Left ventricle myocardium superior (tissue), 1 donor: Measurements from ENCODE around the gene CXorf66. TPM values are rescaled to one million over a fixed set of nuclear protein-coding genes. Genes with fewer than 3 reads are reported as not detected.
"Not testable (repeated sequence)": the region's sequence is repeated elsewhere in the genome, so short reads cannot be mapped to it uniquely, and the experiment has no call there.

Experiments used
- ATAC-seq: fragments of 200-7000 bp; cut with Tn5 transposase; one replicate; pipeline ENCODE4 v1.9.1; 2020; ENCODE audit warnings: mild to moderate bottlenecking, moderate library complexity
- DNase-seq: peaks from one replicate; pipeline ENCODE4 v3.0.0-alpha.2; 2020
- intact Hi-C: fragments of 100-400 bp; cut with micrococcal nuclease; formaldehyde crosslinking; loops from one replicate; pipeline ENCODE4 v1.11.0; 2022
- long read RNA-seq: library from polyadenylated mRNA; unstranded; transcript quantifications from one replicate; pipeline ENCODE4 v2.0.0, GENCODE V29; 2021
- total RNA-seq: library from RNA; stranded (reverse); fragmentation: NEBNext Ultra II Directional; extraction: Animal tissue kit (Norgen Biotek cat#: 25700); gene quantifications from one replicate; pipeline ENCODE4 v1.2.1, GENCODE V29; 2021
- donor health status: DM: no; HTN: yes; CAD: no; lungs with severe emphysema.

Gene CXorf66, protein sequence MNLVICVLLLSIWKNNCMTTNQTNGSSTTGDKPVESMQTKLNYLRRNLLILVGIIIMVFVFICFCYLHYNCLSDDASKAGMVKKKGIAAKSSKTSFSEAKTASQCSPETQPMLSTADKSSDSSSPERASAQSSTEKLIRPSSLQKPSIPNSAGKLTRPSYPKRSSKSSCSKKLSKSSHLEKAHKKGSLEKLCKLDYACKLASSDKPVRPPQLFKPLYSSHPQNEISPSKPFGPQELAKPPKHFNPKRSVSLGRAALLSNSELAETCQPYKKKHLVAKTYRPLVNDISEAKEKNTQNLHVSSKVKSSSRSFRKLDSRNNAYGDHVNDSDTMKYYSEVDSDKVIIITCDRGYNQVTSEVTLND
- total RNA-seq = not detected
- long read RNA-seq = 0 reads

DNA sequence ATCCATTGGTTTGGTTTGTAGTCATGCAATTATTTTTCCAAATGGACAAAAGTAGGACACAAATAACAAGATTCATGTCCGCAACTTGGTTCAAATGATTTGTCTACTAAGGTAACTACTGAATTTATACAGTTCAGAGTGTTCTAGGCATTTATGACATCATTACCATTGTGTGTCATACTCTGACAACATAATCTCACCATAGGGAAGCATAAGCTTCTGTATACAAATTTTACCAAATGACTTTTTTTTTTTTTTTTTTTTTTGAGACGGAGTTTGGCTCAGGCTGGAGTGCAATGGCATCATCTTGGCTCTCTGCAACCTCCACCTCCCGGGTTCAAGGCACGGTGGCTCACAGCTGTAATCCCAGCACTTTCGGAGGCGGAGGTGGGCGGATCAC, at the start of gene CXorf66:
Gene CXorf66, minus strand, starts transcription at position 101 of the 400 bp plus-strand sequence. Its CDS starts 25 bp downstream, at position 76.
- no peak for ATAC-seq
- DNase-seq = no peak
- intact Hi-C loops = no loop called here

DNA sequence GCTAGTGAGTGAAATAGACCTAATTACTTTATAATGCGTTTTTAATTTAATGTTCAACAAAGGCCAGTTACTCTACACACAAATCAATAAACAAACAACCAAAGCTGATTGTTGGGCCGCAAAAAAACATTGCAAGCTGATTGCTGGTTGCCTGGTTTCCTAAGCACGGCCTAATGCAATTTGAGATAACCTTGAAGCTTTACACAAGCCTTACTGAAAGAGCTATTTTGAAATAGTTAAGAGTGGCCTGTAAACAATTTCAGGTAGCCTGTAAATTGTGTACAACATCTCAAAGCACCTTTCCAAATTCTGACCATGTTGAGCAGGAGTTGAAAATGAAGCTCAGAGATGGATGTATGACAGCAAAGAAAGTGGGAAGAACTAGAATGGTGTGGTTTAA, 17.5 kb upstream of the CXorf66 start:
- no peak for ATAC-seq
- no peak for DNase-seq
- intact Hi-C loops = no loop called here

DNA sequence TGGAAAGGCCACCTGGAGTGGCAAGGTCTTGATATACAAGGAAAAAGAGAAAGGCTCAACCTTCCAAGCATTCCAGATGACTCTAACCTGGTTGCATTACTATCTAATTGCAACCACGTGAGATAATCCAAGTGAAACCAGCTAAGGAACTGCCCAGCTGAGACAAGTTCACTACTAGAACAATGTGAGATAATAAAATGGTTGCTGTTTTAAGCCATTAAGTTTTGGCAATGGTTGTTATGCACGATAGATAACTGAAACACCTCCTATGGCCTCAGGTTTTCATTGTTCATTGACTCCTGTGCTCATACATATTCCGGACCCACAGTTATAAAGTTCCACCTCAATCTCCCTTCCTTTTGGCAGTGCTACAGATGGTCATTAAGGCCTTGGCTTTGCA, 9.2 kb upstream of the CXorf66 start:
- ATAC-seq = no peak
- intact Hi-C loops = no loop called here
- DNase-seq = no peak

DNA sequence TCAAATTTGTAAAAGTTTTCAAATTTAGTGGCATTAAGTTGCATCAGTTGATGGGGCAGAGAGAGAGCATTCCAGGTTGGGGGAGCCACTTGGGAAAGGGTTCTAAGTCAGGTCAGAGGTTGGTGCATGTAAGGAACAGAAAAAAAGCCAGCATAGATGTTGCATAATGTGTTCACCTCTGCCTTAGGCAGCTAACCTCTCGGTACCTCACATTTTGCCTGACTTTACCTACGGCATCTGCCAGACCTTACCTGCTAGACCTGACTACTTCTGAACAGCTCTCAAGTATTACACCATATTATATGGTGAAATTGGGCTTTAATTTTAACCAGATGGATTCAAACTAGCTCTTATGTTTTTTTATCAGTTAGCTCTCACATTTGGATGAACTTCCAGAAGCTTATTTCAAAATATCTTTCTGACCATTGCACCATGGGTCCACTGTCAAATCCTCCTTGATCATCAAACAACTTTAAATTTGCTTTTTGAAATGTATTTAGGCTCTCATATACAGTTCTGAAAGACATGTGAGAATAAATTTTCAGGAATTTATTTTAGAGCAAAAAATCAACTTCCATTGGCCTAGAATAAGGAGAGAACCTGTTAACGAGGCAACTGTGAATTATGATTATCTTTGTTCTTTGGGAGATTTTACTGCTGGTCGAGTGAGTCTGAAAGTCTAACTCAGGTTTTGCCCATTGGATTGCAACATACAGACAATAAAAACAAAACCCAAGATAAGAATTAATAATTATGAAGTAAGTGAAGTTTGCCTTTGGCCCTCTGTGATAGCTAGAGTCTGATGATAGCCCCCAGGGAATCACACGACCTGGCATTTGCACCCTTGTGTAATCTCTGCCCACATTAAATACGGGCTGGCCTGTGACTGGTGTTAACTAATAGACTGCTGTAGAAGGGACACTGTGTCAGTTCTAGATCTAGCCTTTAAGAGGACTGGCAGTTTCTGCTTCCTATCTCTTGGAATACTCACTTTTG, 7.6 kb upstream of the CXorf66 start:
- intact Hi-C loops = no loop called here
- no peak for DNase-seq

DNA sequence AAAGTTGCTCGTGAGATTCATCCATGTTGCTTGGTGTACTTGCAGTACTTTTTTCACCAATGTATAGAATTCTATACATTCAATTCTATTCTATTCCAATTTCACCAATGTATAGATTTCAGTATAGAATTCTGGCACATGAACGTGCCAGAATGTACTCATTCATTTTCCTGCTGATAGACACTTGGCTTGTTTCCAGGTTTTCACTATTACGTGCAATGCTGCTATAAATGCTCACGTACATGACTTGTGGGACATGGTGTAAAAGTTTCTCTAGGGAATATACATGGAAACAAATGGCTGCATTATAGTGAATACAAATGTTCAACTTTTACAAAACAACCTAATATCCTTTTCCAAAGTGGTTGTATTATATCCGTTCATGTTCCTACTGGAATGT, 6.8 kb upstream of the CXorf66 start:
- DNase-seq (no peak), ATAC-seq (no peak)
- intact Hi-C loops = no loop called here

More for the DNA sequence above, 7.6 kb upstream of the CXorf66 start:
- ATAC-seq = no peak

DNA sequence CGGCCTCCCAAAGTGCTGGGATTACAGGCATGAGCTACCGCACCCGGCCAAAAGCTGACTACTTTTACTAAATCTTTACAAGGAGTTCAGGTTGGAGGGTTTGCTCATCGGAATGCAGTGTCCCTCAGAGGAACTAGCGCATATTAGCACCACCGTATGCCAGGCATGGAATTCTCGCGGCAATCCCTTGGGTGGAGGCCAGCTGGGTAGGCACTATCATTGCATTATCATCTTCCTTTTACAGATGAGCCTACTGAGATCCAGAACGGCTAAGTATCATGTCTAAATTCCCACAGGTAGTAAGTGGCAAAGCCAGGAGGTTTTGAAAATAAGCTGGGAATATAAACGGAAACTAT, 6.1 kb upstream of the CXorf66 start:
- intact Hi-C loops = no loop called here
- ATAC-seq = no peak
- no peak for DNase-seq

DNA sequence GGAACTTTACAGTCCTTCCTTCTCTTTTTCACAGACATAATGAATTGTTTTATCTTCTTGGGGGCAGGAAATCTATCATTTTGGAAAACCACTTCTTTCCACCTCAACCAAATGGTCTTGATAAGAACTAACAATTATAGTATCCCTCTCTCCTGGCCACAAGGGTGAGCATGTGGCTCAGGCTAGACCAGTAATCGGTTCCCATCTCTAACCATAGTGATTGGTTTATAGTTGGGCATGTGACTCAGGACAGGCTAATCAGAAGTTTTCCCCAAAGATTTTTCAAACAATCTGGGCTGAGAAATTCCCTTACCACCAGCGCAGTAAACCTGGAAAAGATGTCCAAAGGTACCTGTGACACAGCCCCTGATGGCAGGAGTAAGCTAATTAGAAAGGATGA, 4.0 kb upstream of the CXorf66 start:
- DNase-seq (no peak), ATAC-seq (no peak)
- intact Hi-C loops = no loop called here

DNA sequence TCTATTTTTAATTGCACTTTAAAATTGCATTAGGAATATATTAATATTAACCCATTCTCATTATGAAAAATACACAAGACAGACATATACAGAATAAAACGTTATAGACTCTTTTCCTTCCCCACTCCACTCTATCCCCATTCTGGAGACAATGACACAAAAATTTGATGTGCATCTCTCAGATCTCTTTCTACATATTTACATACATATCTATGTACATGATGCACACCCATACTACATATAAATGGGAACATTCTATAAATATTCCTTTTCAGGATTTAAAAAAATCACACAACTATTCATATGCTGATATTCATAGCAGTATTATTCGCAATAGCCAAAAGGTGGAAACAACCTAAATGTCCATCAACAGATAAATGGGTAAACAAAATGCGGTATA, 2.4 kb upstream of the CXorf66 start:
- no peak for ATAC-seq
- intact Hi-C loops = no loop called here
- DNase-seq = no peak

DNA sequence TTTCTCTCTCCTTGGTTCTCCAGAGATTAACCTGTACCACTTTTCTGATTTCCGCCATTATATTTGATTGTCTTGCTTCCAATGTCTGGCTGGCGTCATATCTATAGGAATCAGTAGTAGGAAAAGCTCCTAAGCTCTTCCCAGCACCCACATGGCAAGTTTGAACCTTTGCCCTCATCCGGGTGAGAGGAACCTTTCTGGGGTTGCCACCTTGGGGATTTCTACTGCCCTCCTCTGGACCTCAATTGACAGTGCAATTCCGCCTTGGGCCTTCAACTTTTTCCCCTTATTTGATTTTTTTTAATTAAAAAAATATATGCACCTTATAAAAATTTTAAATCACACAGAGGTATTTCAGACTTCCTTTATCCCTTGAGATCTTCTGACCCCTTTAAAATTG, 2.0 kb upstream of the CXorf66 start:
- DNase-seq (no peak), ATAC-seq (no peak)
- intact Hi-C loops = no loop called here

DNA sequence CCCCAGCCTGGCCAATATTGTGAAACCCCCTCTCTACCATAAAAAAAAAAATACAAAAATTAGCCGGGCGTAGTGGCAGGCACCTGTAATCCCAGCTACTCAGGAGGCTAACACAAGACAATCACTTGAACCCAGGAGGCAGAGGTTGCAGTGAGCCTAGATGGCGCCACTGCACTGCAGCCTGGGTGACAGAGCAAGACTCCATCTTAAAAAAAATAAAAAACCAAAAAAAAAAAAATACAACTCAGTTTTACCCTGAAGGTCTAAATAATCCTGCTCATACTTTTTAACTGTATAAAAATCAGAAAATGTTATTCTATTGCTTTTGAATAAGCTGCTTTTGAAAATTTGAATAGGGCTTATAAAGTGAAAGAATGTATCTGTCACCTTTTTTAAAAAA, 838 bp upstream of the CXorf66 start:
- DNase-seq, ATAC-seq, intact Hi-C loops: not testable (repeated sequence)

DNA sequence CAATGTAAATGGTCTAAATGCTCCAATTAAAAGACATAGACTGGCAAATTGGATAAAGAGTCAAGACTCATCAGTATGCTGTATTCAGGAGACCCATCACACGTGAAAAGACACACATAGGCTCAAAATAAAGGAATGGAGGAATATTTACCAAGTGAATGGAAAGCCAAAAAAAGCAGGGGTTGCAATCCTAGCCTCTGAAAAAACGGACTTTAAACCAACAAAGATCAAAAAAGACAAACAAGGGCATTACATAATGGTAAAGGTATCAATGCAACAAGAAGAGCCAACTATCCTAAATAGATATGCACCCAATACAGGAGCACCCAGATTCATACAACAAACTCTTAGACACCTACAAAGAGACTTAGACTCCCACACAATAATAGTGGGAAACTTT, 4.2 kb downstream of the CXorf66 start:
- ATAC-seq, intact Hi-C loops, DNase-seq: not testable (repeated sequence)

DNA sequence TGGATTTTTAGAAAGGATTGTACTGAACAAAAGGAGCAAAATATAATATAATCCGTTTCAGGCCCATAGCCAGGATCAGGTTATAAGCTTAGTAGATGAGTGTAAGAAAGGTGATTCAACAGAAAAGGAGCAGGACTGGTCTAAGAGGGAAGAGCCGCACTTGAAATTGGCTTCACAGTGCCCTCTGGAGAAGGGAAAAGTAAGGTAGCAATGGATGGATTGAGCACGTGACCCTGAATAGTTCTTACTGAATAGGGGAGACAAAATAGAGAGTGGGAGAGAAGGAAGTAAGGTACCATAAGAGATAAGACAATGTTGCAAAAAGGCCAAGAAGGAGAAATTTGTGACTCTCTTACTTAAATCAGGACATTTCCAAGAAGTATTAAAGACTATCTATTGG, 15.6 kb downstream of the CXorf66 start:
- intact Hi-C loops = no loop called here
- ATAC-seq (no peak), DNase-seq (no peak)

DNA sequence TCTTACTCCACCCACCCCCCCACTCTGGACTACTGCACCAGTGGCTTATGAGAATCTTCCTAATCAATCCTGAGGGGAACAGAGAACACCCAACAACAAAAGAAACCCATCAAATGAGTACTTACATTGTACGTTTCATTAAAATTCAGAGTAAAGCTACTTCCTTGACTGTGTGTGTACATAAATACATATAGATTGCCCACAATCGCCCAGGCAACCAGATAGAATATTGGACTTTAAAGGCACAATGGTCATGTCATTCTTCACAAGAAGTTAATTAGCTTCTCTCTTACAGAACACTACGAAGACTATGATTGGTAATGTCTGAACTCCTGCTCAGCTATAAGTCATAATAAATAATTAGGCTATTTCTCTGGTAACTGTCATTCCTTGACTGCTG, 20.2 kb downstream of the CXorf66 start:
- ATAC-seq (no peak), DNase-seq (no peak)
- intact Hi-C loops = no loop called here

DNA sequence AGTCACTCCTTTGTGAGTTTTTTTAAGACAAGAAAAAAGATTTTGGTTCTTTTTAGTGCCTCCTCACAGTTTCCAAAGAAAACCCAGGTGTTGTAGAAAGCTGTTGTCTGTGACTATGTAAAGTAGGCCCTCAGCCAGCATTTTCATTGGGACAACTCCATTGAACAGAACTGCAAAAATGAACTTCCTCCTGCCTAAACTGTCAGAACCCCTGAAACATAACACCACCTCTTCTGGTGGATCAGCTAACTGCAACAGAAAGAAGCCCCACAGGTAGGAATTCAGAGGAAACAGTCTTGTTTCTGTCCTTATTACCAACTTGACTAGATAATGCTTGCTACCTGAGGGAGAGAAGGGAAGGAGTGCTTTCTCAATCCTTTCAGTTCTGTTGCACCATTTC, 29.1 kb downstream of the CXorf66 start:
- DNase-seq = no peak
- intact Hi-C loops = no loop called here
- ATAC-seq = no peak

DNA sequence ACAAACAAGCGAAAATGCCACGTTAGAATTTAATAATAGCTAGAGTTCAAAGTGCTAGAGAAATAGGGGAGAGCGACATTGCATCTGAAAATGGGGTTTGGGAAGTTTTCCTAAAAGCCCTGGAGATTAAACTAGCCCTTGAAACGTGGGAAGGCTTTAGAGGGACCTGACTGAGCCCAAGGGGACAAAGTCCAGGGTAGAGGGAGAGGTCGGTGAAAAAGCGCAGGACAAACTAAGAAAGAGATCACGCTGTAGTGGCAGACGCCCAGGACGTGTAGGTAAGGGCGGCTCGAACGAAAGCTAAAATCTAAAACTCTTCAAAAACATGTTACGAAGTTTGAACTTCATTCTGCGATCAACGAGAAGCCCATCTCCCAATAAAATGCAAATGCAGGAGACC, 31.4 kb downstream of the CXorf66 start:
- DNase-seq = no peak
- no peak for ATAC-seq
- intact Hi-C loops = no loop called here

DNA sequence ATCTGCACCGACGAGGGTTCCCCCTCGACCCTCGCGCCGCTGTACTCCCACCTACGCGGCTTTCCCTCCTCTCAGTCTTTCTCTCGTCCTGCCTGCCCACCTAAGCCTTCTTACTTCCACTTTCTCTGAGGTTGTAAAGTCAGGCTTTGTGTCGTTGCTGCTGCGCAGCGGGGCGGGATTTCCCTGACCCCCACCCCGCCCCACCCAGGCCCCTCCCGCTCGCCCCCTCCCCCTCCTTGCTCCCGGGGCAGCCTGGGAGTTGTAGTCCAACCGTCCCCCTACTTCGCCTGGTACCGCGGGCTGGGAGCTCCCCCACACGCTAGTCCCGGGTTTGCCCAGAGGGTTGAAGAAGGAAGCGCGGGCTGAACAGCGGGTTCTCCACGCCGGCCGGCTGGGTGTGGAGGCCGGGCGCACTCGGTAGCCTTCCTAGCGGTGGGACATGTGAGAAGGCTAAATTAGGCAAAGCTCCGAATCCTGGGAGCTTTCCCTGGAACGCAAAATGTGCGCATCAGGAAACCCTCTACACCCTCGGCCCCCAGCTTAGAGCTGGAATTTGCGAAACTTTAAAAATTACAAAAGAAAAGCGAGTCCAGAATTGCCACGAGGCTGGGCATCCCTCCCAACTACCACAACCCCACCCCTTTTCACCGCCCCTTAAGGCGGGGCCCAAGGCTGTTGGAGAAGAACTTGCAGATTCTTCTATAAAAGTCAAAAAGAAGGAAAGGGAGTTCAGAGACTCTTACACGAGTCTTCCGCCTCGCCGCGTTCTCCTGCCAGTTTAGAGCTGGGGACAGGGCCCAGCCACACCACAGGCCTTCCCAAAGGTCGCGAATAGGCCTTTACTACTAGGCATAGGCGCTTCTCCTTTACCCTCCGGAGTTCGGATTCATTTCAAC, 32.2 kb downstream of the CXorf66 start, which contains the start of gene ATP11C:
Gene ATP11C, minus strand, starts transcription at position 153 of the 896 bp plus-strand sequence. CDS start 1,011 bp downstream, outside the sequence.
- intact Hi-C loops = no loop called here
- DNase-seq = peak; percentile 83
- ATAC-seq = peak; percentile 96

DNA sequence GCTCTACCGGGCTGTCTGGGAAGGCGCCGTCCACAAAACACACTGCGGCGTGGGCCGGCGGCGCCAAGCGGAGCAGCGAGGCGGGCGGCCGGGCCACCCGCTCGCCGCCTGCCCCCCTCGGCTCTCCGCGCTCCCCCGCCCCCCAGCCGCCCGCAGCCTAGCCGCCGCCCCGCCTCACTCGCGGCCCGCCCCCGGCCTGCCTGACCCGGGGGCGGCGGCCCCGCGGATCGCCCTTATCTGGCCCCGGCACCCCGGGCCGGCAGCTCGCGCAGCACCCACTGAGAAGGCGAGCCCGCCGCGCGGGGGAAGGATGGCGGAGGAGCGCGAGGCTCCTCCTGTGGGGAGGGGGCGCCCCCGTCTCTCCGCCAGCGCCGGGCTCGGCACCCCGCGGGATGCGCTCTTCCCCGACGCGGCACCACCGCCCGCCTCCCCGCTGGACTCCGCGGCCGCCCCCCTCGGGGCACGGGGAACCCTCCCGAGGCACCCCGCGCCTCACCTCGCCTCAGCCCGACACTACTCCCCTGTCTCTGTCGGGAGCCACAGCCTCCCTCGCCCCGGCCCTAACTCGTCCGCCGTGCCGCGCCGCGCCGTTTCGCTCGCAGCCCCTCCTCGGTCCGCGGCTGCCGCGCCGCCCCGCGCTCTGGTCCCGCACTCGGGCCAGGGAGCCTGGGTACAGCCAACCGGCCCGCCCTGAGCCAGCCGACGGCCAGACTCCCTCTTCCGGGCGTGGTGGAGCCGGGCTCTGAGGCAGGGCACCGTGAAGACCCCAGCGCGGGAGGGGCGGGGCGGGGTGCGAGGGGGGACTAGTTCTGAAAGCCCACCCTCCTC, 33.0 kb downstream of the CXorf66 start:
- intact Hi-C loops = no loop called here
- DNase-seq (peak; percentile 66), ATAC-seq (peak; percentile 71)

DNA sequence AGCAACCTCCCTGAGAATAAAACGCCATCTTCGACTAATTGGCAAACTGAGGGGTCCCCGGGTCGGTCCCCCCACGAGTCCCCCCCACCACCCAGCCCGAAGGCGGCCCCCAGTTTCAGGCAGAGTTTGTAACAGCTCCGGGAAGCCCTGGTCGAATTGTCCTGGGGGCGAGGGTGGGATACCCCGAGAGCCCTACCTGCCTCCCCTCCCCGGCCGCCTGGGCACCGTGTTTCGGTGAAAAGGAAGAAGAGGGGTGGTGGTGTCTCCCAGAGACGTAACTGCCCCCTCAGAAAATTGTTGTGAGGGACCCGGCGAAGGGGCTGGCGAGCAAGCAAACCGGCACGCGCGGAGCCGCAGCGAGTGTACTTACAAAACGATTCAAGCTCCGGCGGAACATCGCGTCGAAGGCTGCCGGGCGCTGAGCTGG, 33.7 kb downstream of the CXorf66 start:
- intact Hi-C loops = no loop called here
- ATAC-seq (no peak), DNase-seq (no peak)
